Hepatocyte (in vitro differentiated cells): ENCODE measurements around the gene KRT74. TPM values are rescaled to one million over a fixed set of nuclear protein-coding genes. Genes with fewer than 3 reads are reported as not detected.
A peak's percentile ranks its signal among the peaks of the same experiment; 100 is the strongest.

Experiments
- DNase-seq: peaks from one replicate; pipeline ENCODE4 v3.0.0-alpha.2; 2016; ENCODE audit warnings: low spot score
- H2AFZ ChIP-seq: fragments of 200-600 bp; sonication (generic); 2 replicates; pipeline ENCODE4 v1.6.0; 2016; ENCODE audit warnings: antibody characterized with exemption, mild to moderate bottlenecking
- H3K27ac ChIP-seq: fragments of 200-600 bp; sonication (generic); 2 replicates; pipeline ENCODE4 v1.5.1; 2016; ENCODE audit warnings: mild to moderate bottlenecking
- H3K27me3 ChIP-seq: fragments of 200-600 bp; sonication (generic); 2 replicates; pipeline ENCODE4 v1.6.1; 2016
- H3K36me3 ChIP-seq: fragments of 200-600 bp; sonication (generic); replicated peaks from 2 replicates; pipeline ENCODE4 v1.5.1; 2016; ENCODE audit warnings: low read depth; ENCODE audit not compliant: insufficient read depth
- H3K4me1 ChIP-seq: fragments of 200-600 bp; sonication (generic); 2 replicates; pipeline ENCODE4 v1.5.1; 2016; ENCODE audit warnings: mild to moderate bottlenecking, moderate library complexity; ENCODE audit not compliant: insufficient read depth
- H3K4me2 ChIP-seq: fragments of 200-600 bp; sonication (generic); 2 replicates; pipeline ENCODE4 v1.6.0; 2016
- H3K4me3 ChIP-seq: fragments of 200-600 bp; sonication (generic); 2 replicates; pipeline ENCODE4 v1.5.1; 2016; ENCODE audit warnings: mild to moderate bottlenecking
- H3K79me2 ChIP-seq: fragments of 200-600 bp; sonication (generic); 2 replicates; pipeline ENCODE4 v1.6.0; 2017; ENCODE audit warnings: mild to moderate bottlenecking
- H3K9me2 ChIP-seq: fragments of 200-600 bp; sonication (generic); replicated peaks from 2 replicates; pipeline ENCODE4 v1.6.0; 2017; ENCODE audit warnings: mild to moderate bottlenecking; ENCODE audit not compliant: insufficient read depth
- H3K9me3 ChIP-seq: fragments of 200-600 bp; sonication (generic); 2 replicates; pipeline ENCODE4 v1.5.1; 2016; ENCODE audit warnings: low read depth, mild to moderate bottlenecking
- H4K20me1 ChIP-seq: fragments of 200-600 bp; sonication (generic); 2 replicates; pipeline ENCODE4 v1.6.0; 2016; ENCODE audit warnings: mild to moderate bottlenecking; ENCODE audit not compliant: insufficient read depth, poor library complexity, severe bottlenecking
- CTCF ChIP-seq: fragments of 200-600 bp; sonication (generic); IDR thresholded peaks from 2 replicates; pipeline ENCODE4 v1.5.1; 2016; ENCODE audit warnings: antibody characterized with exemption, mild to moderate bottlenecking; ENCODE audit not compliant: poor library complexity
- EZH2 ChIP-seq: fragments of 200-600 bp; sonication (generic); IDR thresholded peaks from 2 replicates; pipeline ENCODE4 v1.6.1; 2016; ENCODE audit warnings: antibody characterized with exemption, mild to moderate bottlenecking, borderline replicate concordance
- EZH2phosphoT487 ChIP-seq: fragments of 200-600 bp; sonication (generic); IDR thresholded peaks from one replicate; pipeline ENCODE4 v1.6.1; 2018; ENCODE audit warnings: antibody characterized with exemption, mild to moderate bottlenecking, low read depth, moderate library complexity; ENCODE audit not compliant: unreplicated experiment, severe bottlenecking
- WGBS: methylation state at CpG from one replicate; pipeline ENCODE4 v1.1.6; 2016; ENCODE audit warnings: low lambda C conversion rate; ENCODE audit errors: missing lambda C conversion rate; 5-methylcytosine and 5-hydroxymethylcytosine counted together
- polyA plus RNA-seq: library from polyadenylated mRNA; unstranded; fragments of >200 nt; fragmentation: Nextera tagmentation; extraction: Ambion mirVana; gene quantifications from 2 replicates; pipeline ENCODE4 v1.2.1, GENCODE V29; 2016
- total RNA-seq: library from RNA; depleted of rRNA; stranded (reverse); fragments of >200 nt; gene quantifications from 2 replicates; pipeline ENCODE4 v1.2.3, GENCODE V29; 2014

Gene KRT74
- total and polyA plus RNA-seq, 2 experiments from 2014 or later, result not detected

GRCh38 chr12:52584156-52584682, 10.6 kb upstream of the KRT74 start:
- no peaks in the 10 kb centered on the region for H3K9me3 ChIP-seq
- H3K4me3 ChIP-seq, result no peak overlapping the region
- 89% methylated on average over 9 of the region's 9 CpGs for WGBS
- H2AFZ ChIP-seq, result no peak overlapping the region
- H3K79me2 ChIP-seq, result no peaks in the 10 kb centered on the region
- no peaks in the 10 kb centered on the region for H3K27me3 ChIP-seq
- no peaks in the 10 kb centered on the region for H3K9me2 ChIP-seq
- H4K20me1 ChIP-seq, result no peaks in the 10 kb centered on the region
- no peaks in the 10 kb centered on the region for H3K4me1 ChIP-seq
- H3K27ac ChIP-seq, result no peak overlapping the region
- H3K36me3 ChIP-seq, result no peaks in the 10 kb centered on the region
- TF ChIP-seq EZH2phosphoT487, result no peak
- no peak for TF ChIP-seq CTCF
- TF ChIP-seq EZH2, result no peak
- H3K4me2 ChIP-seq, result no peak overlapping the region
- no peak for DNase-seq

- Histone ChIP-seq H3K27ac (no peak overlapping the region), H3K9me3 (no peaks in the 10 kb centered on the region), H3K27me3 (no peaks in the 10 kb centered on the region), H2AFZ (no peak overlapping the region), H3K4me1 (no peaks in the 10 kb centered on the region), H4K20me1 (no peaks in the 10 kb centered on the region), H3K79me2 (no peaks in the 10 kb centered on the region), H3K36me3 (no peaks in the 10 kb centered on the region), H3K4me3 (no peak overlapping the region), H3K4me2 (no peak overlapping the region), H3K9me2 (no peaks in the 10 kb centered on the region)
- peak; percentile 82 for DNase-seq
- WGBS, result 27% methylated on average over 7 of the region's 7 CpGs
- no peak for TF ChIP-seq EZH2phosphoT487
- no peak for TF ChIP-seq EZH2
- TF ChIP-seq CTCF, result peak; percentile 76
Observed at GRCh38 chr12:52582971-52583456, 9.4 kb upstream of the KRT74 start.

- Histone ChIP-seq H3K4me3 (no peak overlapping the region), H3K9me2 (no peaks in the 10 kb centered on the region), H3K4me2 (no peak overlapping the region), H3K27me3 (no peaks in the 10 kb centered on the region), H3K4me1 (no peaks in the 10 kb centered on the region), H3K79me2 (no peaks in the 10 kb centered on the region), H3K9me3 (no peaks in the 10 kb centered on the region), H2AFZ (no peak overlapping the region), H3K36me3 (no peaks in the 10 kb centered on the region), H4K20me1 (no peaks in the 10 kb centered on the region), H3K27ac (no peak overlapping the region)
- TF ChIP-seq EZH2 (no peak), EZH2phosphoT487 (no peak), CTCF (no peak)
- DNase-seq, result no peak
- WGBS, result 63% methylated on average over 2 of the region's 2 CpGs
Observed at GRCh38 chr12:52582486-52582885, 8.8 kb upstream of the KRT74 start.

- Histone ChIP-seq H3K36me3 (no peaks in the 10 kb centered on the region), H3K9me2 (no peaks in the 10 kb centered on the region), H3K4me2 (no peak overlapping the region), H3K79me2 (no peaks in the 10 kb centered on the region), H3K27ac (no peak overlapping the region), H3K4me1 (no peaks in the 10 kb centered on the region), H2AFZ (no peak overlapping the region), H3K4me3 (no peak overlapping the region), H3K9me3 (no peaks in the 10 kb centered on the region), H3K27me3 (no peaks in the 10 kb centered on the region), H4K20me1 (no peaks in the 10 kb centered on the region)
- 77% methylated on average over 6 of the region's 6 CpGs for WGBS
- no peak for TF ChIP-seq EZH2phosphoT487
- no peak for TF ChIP-seq CTCF
- TF ChIP-seq EZH2, result no peak
- peak; percentile 40 for DNase-seq
Observed at GRCh38 chr12:52581481-52581880, 7.8 kb upstream of the KRT74 start.
